Inflammatory macrophage treated with lipopolysaccharide for 4 hours (primary cell): ENCODE measurements around the gene ASB15.
A peak's percentile ranks its signal among the peaks of the same experiment; 100 is the strongest.

Experiments
- DNase-seq: peaks from one replicate; pipeline ENCODE4 v3.0.0-alpha.2; 2020

ASB15 gene

DNA sequence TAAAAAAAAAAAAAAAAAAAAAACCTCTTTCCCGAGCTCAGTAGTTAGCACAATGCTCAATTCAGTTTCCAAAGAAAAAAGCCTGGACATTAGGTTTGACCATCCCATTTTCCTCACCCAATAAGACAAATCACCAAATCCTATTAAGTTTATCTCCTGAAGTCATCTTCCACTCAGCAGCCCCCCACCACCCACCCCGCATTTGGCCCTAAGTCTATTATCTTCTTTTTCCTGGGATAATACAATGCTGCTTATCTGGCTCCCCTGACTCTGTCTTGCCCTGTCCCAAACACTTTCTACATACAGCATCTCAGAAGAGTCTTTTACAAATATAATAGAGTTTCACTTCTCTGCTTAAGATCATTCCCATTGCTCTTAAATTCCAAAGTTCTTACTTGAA lies 36.3 kb downstream of the ASB15 start:
- DNase-seq, result no peak

- DNase-seq, result no peak
Observed at GRCh38 chr7:123639631-123640030, 38.0 kb downstream of the ASB15 start.

DNA sequence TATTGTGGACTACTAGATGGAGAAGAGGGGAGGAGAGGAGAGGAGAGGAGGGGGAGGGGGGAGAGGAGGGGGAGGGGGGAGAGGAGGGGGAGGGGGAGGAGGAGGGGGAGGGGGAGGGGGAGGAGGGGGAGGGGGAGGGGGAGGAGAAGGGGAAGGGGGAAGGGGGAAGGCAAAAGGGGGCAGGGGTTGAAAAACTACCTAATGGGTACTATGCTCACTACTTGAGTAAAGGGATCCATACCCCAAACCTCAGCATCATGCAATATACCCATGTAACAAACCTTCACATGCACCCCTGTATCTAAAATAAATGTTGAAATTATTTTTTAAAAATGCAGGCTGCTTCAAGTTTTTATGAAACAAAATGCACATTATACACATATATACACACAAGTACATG lies 39.0 kb downstream of the ASB15 start:
- DNase-seq, result no peak

- DNase-seq, result no peak
Observed at GRCh38 chr7:123641901-123642300, 40.3 kb downstream of the ASB15 start.

- DNase-seq, result peak; percentile 22
Observed at GRCh38 chr7:123643495-123644441, 42.1 kb downstream of the ASB15 start.

GRCh38 chr7:123645516-123645915 lies 43.9 kb downstream of the ASB15 start:
- no peak for DNase-seq

GRCh38 chr7:123647106-123647730 lies 45.6 kb downstream of the ASB15 start:
- no peak for DNase-seq

DNA sequence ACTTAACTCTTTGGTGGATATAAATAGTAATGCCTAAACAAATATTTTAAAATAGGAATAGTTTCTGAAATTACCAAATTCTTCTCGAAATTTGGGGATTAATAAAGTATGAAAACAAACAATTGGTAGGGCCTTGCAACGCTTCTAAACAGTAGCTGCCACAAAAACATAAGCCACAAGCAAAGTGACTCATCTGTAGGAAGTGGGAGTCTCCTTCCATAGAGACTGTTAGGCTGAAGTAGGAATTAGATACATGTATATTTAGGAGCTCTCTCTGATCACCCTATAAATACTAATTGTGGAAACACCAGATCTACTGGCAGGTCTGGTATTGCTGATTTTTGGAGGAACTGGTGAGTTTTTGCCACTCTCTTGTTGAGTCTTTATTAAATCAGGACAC lies 48.3 kb downstream of the ASB15 start:
- no peak for DNase-seq

DNA sequence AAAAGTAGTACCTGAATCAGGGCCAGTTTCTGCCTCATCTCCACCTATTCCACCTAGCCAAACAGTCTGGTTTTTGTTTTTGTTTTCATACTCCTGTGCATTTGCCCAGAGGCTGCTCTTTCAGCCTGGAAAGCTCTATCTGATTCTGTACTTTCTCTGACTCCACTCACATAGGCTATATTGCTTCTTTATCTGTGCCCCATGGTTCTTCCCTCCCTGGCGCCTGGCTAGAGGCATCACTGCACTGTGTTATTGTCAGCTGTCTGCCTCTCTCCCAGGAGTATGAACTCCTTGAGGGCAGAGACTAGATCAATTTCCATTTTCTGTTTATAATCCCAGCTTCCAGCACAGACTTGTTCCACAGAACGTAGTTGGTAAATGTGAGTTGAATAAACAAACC lies 49.0 kb downstream of the ASB15 start:
- no peak for DNase-seq

- DNase-seq, result no peak
Observed at GRCh38 chr7:123652406-123652805, 50.8 kb downstream of the ASB15 start.

GRCh38 chr7:123653162-123653561 lies 51.5 kb downstream of the ASB15 start:
- DNase-seq, result no peak

DNA sequence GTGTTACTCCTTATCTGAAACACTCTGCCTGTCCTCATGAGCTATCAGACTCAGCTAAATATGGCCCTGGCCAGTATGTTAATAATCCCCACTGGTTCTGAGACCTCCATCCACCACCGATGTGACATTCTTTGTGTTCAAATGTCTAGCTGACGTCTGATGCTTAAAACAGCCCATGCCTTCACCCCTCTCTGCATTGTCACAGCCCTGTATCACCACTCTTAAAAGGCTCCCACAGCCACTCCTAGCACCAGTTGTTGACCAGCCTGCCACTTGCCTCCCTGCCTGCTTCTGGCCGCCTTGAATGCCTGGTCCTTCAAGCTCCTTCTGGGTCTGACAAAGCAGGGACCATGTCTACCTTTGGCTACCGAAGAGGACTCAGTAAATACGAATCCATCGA lies 54.0 kb downstream of the ASB15 start, which contains the start of gene LMOD2:
TSS of gene LMOD2 (plus strand) at position 253 of the 400 bp plus-strand sequence. CDS start at position 351, 98 bp downstream.
- no peak for DNase-seq

DNA sequence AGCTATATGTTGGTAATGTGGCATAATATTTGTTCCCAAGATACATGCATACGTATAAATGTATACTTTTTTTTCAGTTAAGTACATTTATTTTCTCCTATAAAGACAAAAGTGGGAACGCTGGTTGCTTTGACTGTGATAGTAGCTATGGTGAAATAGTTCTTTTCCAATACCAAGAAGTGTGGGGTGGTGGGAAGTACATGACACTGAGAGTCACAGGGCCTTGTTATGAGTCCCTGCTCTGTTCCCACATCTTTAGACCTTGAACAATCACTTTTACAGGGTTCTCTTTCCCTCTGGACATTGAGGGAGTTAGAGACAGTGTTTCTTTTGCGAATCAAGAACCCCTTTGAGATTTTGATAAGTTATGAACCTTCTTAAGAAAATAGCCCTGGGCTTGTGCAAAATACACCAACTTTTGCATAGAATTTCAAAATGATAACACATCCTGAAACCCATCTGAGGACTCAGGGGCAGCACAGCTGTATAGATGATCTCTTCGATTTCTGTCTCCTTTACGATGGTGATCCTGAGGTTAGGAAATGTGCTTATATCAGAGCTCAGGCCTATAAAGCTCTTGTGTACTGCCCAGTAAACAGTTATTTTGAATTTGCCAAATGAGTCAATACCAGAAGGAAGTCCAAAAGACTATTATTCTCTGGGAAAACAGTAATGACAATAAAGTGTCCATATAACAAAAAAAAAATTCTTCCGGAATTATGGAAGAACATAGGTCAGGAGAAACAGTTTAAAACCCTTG lies 55.1 kb downstream of the ASB15 start:
- DNase-seq, result no peak

DNA sequence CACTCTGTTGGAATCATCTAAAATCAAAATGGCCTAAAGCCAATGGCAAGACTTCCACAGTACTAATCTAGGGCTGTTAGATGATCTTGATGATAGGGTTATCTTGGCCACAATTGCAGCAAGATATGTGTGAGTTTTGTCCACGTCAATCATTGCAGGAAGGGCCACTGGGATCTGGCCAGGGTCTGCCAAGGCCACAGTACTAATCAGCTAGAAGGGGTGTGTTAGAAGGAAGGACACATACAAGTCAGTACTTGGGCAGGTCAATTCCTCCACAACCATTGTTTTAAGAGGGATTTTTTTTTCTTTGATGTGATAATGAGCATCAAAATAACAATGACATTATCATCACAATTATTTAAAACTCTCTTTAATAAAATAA lies 55.7 kb downstream of the ASB15 start:
- DNase-seq, result no peak

DNA sequence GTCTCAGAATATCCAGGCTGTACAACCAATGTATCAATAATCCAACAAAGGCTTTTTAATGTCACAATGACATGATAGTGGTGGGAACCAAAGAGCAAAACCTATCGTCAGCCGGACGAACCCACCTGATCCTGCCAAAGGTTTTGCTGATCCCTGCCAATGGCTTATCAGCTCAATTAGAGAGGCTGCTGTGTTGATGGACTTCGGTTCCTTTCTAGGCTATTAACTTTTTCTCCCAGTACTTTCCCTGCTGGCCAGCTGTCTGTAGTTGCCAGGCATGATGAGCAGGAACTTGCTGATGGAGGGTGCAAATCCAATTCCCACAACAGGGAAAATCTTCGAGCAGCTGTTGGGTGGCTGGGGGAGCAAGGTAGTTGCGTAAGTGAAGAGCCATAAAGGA lies 56.4 kb downstream of the ASB15 start:
- no peak for DNase-seq

DNA sequence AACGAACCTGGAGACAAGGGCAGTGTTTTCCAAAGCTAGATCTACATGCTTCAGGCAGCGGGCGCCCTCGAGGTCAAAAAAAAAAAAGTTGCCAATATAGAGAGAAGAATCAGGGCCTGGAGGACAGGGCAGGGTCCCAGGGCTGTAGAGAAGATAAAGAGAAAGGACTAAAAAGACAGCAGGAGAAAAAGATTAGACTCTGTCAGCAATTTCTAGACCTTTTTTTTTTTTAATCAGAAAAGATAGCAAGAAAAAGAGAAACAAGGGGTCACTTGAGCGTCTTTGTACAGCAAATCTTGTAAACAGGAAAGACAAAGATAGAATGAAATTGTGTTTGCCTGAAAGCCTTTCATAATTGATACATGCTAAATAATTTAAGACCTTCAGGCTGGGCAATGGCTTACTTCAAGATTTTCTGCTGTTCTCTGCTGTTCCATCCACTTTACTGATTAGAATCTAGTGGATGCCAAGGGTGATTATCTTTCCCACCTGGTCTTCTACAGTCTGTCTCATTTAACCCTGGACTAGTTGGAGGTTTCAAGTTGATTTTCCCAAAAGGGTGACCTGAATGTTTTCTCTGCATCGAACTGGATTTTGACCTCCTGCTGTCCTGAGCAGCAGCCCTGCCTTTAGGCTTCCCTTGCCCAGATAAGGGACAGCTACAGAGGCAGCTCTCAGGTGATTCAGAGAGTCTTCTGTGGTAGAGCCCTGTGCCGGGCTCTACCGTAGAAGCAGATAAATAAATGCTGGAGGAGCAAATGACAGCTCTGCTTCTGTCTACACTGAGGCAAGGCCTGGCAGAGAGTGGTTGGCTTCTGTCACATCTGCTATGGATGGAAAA lies 59.1 kb downstream of the ASB15 start:
- no peak for DNase-seq

- DNase-seq, result peak; percentile 26
Observed at GRCh38 chr7:123661765-123662164, 60.1 kb downstream of the ASB15 start.

DNA sequence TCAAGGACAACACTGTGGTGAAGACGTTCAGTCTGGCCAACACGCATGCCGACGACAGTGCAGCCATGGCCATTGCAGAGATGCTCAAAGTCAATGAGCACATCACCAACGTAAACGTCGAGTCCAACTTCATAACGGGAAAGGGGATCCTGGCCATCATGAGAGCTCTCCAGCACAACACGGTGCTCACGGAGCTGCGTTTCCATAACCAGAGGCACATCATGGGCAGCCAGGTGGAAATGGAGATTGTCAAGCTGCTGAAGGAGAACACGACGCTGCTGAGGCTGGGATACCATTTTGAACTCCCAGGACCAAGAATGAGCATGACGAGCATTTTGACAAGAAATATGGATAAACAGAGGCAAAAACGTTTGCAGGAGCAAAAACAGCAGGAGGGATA lies 60.7 kb downstream of the ASB15 start:
- no peak for DNase-seq

GRCh38 chr7:123662755-123663154 lies 61.1 kb downstream of the ASB15 start:
- no peak for DNase-seq

- no peak for DNase-seq
Observed at GRCh38 chr7:123663200-123663599, 61.6 kb downstream of the ASB15 start.

DNA sequence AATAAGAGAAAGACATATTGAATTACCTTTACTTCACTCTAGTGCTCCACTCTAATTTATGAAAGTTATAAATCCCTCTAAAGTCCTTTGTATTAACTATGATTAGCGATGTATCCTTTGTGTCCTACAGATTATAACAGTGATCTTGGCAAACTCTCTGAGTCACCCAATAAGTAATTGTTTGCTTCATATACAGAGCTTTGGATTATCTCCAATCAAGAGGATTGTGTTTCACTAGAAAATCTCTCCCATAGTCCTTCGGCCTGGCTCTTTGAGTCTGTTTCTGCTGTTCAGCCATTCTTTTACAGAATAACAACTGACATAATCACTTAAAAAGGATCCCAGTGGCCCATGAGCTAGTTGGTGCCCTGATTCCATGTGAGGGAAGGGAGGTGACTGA lies 63.5 kb downstream of the ASB15 start:
- DNase-seq, result no peak

DNA sequence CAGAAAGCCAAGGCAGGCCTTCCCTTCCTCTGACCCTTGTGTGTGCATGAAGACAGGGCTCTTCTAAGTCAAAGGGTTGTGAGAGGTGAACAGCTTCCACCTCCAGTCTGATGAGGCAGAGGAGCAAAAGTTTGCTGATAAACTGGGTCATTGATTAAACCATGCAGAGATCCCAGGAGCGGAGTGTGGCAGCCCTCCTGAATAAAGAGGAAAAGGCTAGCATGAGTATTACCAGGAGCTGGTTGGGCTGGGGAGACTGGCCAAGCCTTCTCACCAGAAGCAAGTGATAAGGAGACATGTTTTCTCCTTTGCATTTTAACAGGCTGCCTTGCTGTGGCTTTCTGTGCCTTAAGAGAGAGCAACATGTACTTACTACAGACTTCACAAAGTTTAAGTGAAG lies 64.3 kb downstream of the ASB15 start:
- no peak for DNase-seq

DNA sequence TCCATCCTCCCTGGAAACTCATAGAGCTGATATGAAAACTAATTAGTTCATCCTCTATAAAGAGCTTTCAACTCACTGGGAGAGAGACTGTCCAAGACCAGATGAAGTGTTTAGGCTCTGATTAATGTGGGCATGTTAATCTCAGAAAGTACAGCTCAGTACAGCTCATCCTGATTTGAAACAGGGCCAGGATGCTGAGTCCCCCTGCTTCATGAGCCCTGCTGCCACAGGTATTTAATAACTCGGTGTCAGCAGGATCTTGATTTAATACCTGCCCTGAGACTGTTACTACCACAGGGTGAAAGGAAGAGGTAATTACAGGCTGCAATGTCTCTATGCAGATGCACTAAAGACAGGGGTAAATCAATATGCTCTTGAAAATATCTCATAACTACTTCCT lies 64.9 kb downstream of the ASB15 start:
- DNase-seq, result no peak
